GM13976 (cell line): ENCODE data around the gene MEF2A.

Experiments used
- DNase-seq: peaks from one replicate; pipeline ENCODE4 v3.0.0; 2012; ENCODE audit warnings: low spot score
- in situ Hi-C: fragments of 300-500 bp; cut with MboI; formaldehyde crosslinking; loops from one replicate; pipeline ENCODE4 v1.12.0; 2022; ENCODE audit warnings: low sequenced_read_pairs, mixed read lengths, inconsistent platforms; ENCODE audit not compliant: unreplicated experiment
- TF ChIP-seq, protein P1 (sequence below): IDR thresholded peaks from 2 replicates; pipeline ENCODE4 v1.5.1; 2012; ENCODE audit warnings: borderline replicate concordance, mild to moderate bottlenecking; ENCODE audit not compliant: insufficient read depth; ENCODE audit errors: extremely low read depth, missing control alignments, control extremely low read depth

MEF2A gene

DNA sequence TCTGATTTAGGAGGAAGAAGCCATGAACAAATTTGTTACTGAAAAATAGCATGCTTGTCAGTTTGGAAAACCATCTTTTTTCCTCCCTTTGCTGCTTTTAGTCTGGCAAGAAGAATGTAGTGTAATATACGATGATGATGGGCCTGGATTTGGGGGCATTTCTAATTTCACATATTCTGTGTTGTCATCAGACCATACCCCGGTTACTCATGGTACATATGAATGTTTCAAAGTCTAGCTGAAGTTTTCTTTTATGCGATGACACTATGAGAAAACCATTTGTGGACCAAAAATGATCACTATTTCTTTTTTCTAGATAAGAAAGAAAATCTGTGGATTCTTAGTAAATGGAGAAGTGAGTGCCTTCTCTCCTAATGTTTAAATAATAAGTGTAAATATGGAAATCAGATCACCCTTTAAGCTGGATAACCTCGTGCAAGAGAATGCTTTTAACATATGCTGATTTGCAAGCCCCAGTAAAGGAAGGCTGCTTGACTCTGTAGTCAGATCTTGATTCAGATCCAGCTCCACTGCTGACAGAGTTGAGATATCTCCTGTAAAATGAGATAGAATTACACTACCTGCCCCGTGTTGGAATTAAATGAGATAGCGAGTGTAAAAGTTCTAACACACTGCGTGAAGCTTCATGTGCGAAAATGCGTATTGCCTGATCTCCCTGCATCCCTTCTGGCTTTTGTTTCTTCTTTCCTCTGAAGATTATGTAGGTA, 3.0 kb downstream of the MEF2A start:
- in situ Hi-C loops, result no loop called here
- no peak for DNase-seq
- TF ChIP-seq, protein P1, sequence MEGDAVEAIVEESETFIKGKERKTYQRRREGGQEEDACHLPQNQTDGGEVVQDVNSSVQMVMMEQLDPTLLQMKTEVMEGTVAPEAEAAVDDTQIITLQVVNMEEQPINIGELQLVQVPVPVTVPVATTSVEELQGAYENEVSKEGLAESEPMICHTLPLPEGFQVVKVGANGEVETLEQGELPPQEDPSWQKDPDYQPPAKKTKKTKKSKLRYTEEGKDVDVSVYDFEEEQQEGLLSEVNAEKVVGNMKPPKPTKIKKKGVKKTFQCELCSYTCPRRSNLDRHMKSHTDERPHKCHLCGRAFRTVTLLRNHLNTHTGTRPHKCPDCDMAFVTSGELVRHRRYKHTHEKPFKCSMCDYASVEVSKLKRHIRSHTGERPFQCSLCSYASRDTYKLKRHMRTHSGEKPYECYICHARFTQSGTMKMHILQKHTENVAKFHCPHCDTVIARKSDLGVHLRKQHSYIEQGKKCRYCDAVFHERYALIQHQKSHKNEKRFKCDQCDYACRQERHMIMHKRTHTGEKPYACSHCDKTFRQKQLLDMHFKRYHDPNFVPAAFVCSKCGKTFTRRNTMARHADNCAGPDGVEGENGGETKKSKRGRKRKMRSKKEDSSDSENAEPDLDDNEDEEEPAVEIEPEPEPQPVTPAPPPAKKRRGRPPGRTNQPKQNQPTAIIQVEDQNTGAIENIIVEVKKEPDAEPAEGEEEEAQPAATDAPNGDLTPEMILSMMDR, result no peak

DNA sequence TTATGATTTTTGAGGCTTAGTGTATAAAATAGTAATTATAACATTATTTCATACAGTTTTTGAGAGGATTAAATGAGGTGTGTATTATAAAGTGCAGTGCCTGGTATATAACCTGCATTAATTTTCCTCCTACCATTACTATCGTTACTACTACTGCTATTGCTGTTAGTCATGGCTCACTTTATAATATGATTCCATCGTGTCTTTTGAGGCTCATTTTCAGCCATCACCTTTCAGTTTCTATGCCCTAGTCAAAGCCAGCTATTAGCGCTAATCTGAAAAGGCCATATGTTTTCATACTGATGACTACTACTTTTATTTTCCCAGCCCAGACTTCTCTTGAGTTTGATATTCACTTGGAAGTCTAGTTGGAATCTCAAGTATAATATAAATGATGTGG, 5.5 kb downstream of the MEF2A start:
- no peak for DNase-seq
- TF ChIP-seq, protein P1, result no peak
- in situ Hi-C loops, result no loop called here

DNA sequence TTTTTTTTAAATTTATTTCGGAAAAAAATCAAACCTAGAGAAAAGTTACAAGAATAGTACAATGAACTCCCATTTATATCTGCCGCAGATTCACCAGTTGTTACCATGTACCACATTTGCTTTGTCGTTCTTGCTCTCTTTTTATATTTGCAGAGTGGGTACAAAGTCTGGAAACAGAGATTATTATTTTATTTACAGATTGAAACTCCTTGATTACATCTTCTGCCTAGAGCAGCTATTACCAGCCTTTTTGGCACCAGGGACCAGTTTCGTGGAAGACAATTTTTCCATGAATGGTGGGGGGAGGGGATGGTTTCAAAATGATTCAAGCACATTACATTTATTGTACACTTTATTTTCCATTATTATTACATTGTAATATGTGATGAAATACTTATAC, 8.3 kb downstream of the MEF2A start:
- TF ChIP-seq, protein P1, result no peak
- no peak for DNase-seq
- in situ Hi-C loops, result no loop called here

DNA sequence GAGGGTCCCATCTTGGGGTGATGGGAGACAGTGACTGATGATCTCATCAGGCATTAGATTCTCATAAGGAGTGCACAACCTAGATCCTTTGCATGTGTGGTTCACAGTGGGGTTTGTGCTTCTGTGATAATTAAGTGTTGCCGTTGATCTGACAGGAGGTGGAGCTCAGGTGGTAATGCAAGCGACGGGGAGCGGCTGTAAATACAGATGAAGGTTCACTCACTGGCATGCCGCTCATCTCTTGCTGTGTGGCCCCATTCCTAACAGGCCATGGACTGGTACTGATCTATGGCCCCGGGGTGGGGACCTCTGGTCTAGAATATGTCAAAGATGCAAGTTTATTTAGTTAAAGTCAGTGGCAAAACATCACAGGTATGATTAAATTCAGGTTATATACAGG, 8.7 kb downstream of the MEF2A start:
- DNase-seq, result no peak
- TF ChIP-seq, protein P1, result no peak

DNA sequence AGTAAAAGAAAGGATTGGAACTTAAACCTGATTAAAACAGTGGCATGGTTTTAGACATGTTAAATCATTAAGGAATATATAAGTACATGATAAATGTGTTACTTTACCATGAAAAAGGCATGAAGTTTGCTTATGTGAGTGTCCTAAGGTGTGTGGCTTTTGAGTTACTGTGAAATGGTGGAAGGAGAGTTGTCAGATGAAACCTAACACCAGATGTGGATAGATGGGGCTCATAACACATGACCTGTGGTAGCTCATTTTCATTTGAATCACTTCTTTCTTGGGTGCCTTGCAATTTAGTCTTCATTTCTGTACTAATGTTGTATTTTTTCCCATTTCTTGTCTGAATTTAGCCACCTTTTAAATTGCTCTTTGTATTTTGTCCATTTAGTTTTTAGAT, 13.0 kb downstream of the MEF2A start:
- DNase-seq, result no peak
- in situ Hi-C loops, result no loop called here
- TF ChIP-seq, protein P1, result no peak

More for the DNA sequence above, 8.7 kb downstream of the MEF2A start:
- in situ Hi-C loops, result no loop called here

DNA sequence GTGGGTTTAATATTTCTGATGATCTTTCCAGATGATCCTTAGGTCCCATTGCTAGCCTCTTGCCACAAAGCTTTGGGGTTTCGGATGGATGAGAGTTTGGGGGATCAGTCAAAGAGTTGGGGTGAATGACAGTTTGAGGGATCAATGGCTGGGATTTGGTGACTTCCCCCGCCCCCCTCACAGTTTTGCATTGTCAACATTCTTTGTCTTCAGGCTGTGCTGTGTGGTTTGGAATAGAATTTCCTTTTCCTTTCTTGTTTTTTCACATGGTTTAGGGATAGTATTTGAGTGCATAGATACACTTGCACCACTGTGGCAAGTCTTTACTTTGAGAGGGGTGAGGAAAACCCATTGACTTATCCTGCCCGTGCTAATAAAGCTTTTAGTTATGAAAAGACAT, 14.3 kb downstream of the MEF2A start:
- no peak for DNase-seq
- TF ChIP-seq, protein P1, result no peak
- in situ Hi-C loops, result no loop called here
